Measurements from ENCODE around the gene HSBP1.

DNA sequence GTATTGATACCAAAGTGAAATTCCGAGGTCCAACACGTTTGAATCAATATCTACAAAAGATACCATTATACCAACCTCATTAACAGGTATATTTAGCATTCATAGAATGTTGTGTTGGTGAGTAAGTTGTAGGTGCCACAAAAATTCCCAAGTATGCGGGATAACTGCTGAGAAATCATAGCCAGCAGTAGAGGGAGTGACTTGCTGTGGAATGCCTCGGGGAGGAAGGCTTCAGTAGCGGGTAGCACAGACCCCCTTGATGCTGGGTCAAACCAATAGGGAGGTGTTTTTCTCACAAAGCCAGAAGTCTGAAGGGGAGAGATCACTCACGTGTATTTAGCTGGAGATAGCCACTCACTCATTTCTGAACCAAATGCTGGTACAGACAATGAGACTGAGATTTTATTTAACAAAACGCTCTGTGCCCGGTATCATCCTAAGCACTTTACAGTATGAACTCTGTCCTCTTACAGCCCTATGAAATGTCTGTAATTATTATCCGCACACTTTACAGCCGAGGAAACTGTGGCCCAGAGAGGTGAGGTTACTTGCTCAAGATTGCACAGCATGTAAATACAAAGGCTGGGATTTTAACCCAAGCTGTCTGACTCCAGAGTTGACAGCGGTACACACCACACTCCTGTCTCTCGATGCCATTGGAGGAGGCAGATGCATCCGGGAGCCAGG lies 23.1 kb downstream of the HSBP1 start:
- TF ChIP-seq, protein P1, sequence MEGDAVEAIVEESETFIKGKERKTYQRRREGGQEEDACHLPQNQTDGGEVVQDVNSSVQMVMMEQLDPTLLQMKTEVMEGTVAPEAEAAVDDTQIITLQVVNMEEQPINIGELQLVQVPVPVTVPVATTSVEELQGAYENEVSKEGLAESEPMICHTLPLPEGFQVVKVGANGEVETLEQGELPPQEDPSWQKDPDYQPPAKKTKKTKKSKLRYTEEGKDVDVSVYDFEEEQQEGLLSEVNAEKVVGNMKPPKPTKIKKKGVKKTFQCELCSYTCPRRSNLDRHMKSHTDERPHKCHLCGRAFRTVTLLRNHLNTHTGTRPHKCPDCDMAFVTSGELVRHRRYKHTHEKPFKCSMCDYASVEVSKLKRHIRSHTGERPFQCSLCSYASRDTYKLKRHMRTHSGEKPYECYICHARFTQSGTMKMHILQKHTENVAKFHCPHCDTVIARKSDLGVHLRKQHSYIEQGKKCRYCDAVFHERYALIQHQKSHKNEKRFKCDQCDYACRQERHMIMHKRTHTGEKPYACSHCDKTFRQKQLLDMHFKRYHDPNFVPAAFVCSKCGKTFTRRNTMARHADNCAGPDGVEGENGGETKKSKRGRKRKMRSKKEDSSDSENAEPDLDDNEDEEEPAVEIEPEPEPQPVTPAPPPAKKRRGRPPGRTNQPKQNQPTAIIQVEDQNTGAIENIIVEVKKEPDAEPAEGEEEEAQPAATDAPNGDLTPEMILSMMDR (conservative IDR thresholded peaks at IDR 0.05; ENCODE audit: low read depth, low read length): no peak
- TF ChIP-seq EZH2 (IDR thresholded peaks at IDR 0.05; ENCODE audit: borderline replicate concordance, low read depth, low read length, poor library complexity, severe bottlenecking): no peak
